DMS153 treated with DMSO at 0.1 percent for 48 hours (cell line): Measurements from ENCODE around the gene ARL17B.
"Not testable (repeated sequence)": the region's sequence is repeated elsewhere in the genome, so short reads cannot be mapped to it uniquely, and the experiment has no call there.

ENCODE experiments used
- DNase-seq: peaks from one replicate; lab custom pipeline; 2025; ENCODE audit not compliant: unreplicated experiment; lab: John Stamatoyannopoulos, UW

The ARL17B gene

DNA sequence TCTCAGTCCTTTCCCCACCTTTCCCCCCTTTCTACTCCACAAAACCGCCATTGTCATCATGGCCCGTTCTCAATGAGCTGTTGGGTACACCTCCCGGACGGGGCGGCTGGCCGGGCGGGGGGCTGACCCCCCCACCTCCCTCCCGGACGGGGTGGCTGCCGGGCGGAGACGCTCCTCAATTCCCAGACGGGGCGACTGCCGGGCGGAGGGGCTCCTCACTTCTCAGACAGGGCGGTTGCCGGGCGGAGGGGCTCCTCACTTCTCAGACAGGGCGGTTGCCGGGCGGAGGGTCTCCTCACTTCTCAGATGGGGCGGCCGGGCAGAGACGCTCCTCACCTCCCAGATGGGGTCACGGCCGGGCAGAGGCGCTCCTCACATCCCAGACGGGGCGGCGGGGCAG is 108.8 kb downstream of the ARL17B start:
- DNase-seq, result not testable (repeated sequence)

DNA sequence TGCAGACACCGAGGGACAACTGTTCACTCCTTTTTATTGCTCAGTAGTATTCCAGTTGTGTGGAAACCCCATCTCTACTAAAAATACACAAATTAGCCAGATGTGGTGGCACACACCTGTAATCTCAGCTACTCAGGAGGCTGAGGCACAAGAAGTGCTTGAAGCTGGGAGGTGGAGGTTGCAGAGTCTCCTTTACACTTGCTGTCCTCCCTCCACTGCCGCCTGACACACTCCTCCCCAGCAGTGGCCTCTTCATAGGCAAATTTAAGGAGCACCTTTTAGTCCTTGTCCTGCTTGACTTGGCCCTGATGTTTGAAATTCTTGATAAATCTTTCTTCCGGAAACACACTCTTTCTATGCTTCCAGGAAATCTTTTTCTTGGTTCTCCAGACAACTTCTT is 112.4 kb downstream of the ARL17B start:
- not testable (repeated sequence) for DNase-seq

DNA sequence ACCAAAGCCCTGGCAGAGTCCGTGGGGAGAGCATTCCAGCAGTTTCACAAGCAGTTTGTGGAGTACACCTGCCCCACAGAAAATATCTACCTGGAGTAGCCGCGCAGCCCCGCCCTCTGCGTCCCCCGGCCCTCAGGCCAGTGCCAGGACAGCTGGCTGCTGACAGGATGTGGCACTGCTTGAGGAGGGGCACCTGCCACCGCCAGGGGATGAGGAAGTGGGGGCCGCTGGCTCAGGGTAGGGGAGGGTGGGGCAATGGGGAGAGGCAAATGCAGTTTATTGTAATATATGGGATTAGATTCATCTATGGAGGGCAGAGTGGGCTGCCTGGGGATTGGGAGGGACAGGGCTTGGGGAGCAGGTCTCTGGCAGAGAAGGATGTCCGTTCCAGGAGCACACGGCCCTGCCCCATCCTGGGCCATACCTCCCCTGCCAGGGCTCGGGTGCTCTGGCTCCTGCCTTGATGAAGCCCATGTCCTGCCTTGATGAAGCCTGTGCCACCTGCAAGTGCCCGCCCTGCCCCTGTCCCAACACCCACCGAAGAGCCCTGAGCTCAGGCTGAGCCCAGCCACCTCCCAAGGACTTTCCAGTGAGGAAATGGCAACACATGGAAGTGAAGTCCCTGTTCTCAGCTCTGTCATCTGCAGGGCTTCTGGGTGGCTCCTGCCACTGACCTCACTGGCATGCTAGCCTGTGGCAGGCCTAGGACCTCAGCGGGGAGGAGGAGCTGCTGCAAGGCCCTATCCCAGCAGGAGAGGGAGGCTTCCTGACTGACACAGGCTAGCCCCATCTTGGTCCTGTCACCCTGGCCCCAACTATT is 116.4 kb downstream of the ARL17B start:
- DNase-seq, result not testable (repeated sequence)

DNA sequence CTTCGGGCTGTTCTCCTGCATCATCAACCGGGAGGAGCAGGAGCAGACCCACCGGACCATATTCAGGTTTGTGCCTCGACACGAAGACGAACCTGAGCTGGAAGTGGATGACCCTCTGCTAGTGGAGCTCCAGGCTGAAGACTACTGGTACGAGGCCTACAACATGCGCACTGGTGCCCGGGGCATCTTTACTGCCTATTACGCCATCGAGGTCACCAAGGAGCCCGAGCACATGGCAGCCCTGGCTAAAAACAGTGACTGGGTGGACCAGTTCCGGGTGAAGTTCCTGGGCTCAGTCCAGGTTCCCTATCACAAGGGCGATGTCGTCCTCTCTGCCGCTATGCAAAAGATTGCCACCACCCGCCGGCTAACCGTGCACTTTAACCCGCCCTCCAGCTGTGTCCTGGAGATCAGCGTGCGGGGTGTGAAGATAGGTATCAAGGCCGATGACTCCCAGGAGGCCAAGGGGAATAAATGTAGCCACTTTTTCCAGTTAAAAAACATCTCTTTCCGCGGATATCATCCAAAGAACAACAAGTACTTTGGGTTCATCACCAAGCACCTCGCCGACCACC is 117.1 kb downstream of the ARL17B start:
- DNase-seq, result not testable (repeated sequence)

DNA sequence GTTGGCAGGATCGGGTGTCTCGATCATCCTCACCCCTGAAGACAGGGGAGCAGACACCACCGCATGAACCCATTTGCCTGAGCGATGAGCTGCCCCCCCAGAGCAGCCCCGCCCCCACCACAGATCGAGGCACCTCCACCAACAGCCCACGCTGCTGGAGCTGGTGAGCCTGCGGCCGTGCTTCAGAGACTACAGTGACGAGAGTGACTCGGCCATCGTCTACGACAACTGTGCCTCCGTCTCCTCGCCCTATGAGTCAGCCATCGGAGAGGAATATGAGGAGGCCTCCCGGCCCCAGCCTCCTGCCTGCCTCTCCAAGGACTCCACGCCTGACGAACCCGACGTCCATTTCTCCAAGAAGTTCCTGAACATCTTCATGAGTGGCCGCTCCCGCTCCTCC is 117.6 kb downstream of the ARL17B start:
- DNase-seq, result not testable (repeated sequence)

DNA sequence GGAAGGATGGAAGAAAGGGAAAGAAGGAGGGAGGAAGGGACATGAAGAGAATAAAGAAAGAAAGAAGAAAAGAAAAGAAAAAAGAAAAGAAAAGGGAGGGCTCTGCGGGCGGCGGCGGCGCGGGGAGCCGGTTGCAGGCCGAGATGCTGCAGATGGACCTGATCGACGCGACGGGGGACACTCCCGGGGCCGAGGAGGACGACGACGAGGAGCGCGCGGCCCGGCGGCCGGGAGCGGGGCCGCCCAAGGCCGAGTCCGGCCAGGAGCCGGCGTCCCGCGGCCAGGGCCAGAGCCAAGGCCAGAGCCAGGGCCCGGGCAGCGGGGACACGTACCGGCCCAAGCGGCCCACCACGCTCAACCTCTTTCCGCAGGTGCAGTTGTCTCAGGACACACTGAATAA is 118.1 kb downstream of the ARL17B start:
- not testable (repeated sequence) for DNase-seq

DNA sequence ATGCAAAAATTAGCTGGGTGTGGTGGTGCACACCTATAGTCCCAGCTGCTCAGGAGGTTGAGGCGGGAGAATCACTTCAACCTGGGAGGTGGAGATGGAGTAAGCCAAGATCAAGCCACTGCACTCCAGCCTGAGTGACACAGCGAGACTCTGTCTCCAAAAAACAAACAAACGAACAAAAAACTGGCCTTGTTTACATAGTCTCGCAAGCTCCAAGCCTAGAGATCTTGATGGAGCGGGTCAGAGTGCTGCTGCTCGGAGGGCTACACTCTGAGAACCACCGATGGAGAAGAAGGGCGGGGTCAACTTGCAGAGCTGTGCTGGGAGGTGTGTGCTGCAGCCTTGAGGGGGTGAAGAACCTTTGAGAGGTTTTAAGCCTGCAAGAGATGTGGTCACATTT is 130.2 kb downstream of the ARL17B start:
- DNase-seq, result not testable (repeated sequence)

DNA sequence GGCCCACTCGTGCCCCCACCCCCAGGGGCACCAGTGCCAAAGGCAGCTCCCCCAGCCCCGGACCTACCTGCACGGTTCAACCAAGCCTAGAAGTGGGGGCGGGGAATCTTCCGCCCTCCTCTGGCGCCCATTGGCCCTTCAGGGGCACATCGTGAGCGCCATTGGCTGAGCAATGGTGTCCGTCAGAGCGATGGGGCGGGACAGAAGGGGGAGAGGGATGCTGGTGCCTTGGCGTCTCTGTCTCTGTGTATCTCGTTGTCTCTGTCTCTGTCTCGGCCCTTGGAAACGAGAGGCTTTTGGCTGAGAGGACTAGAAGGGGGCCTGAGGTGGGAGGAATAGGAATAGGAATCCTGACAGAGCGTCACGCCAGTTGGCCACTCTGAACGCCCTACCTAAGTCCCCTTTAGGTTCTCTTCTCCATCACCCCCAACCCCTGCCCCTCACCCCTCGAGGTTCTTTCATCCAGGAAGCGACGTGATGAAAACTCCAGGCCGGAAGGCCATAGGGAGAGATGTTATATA is 136.2 kb downstream of the ARL17B start:
- DNase-seq, result peak; percentile 59

DNA sequence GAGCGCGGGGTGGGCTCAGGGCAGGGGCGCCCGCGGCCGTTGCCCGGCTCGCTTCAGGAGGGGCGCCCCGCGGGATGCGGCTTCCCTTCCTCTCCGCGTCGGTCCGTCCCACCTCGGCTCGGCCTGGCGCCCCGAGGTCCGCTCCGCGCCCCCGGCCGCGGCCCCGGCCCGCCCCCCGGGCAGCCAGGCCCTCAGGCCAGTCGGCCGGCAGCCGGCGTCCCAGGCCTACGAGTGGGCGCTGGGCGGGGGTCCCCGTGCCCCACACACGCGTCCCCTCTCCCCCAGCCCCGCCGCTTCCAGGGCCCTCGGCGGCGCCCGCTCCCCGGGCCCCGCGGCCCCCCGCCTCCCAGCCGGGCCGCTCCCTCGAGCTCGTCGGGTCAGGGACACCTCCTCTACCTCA is 136.7 kb downstream of the ARL17B start:
- DNase-seq, result not testable (repeated sequence)
